ENCODE measurements around the gene SLC25A46. TPM values are rescaled to one million over a fixed set of nuclear protein-coding genes. Genes with fewer than 3 reads are reported as not detected.
"Not testable (repeated sequence)": the region's sequence is repeated elsewhere in the genome, so short reads cannot be mapped to it uniquely, and the experiment has no call there.

Gene SLC25A46
- polyA plus RNA-seq (2013) = 40.6 TPM

- peak within 1 kb of the TSS; percentile 72 to 96 (median 93) for H3K4me3 ChIP-seq (ENCODE audit: control insufficient read depth in 1 of 7, extremely low read depth in 1 of 7, insufficient read depth in 4 of 7, low read depth in 2 of 7, low read length in 6 of 7)
- H3K9me3 ChIP-seq (ENCODE audit: control extremely low read depth in 1 of 5, control insufficient read depth in 4 of 5, insufficient read depth in 2 of 5, low read depth in 1 of 5, low read length in 4 of 5) = no peaks in the 10 kb centered on the region
- no peaks in the 10 kb centered on the region for H3K27me3 ChIP-seq (replicated peaks in 2 of 5; ENCODE audit: control insufficient read depth in 4 of 5, insufficient read depth in 5 of 5, low read length in 4 of 5)
- WGBS (ENCODE audit: insufficient coverage) = 0% methylated on average over 45 of the region's 62 CpGs
- H3K27ac ChIP-seq (ENCODE audit: insufficient read depth in 1 of 2, low read depth in 1 of 2, low read length in 2 of 2, poor library complexity in 1 of 2, severe bottlenecking in 2 of 2) = peak within 1 kb of the TSS; percentile 82 to 96
- peak; percentile 94 to 98 (median 97) for DNase-seq
- POLR2A ChIA-PET = interaction anchor here (0.6 kb wide), 1 partner anchor 19 kb away, joined by 3 read pairs; no protein-coding TSS in a partner anchor
- peaks cover 0 to 2% (median 0%) of the 10 kb centered on the region in 4 experiments for H3K36me3 ChIP-seq (ENCODE audit: control insufficient read depth in 4 of 4, insufficient read depth in 4 of 4, low read length in 3 of 4)
- CTCF ChIA-PET = no interaction called here
- peaks cover 7 to 13% (median 10%) of the 10 kb centered on the region in 4 experiments for H3K4me1 ChIP-seq (ENCODE audit: control extremely low read depth in 1 of 4, control insufficient read depth in 4 of 4, insufficient read depth in 4 of 4, low read length in 3 of 4)
These were observed at the start of gene SLC25A46 for GRCh38 chr5:110738812-110739651. SLC25A46 (plus strand) TSS chr5:110739007; CDS start chr5:110739120, 113 bp downstream.

- H3K27ac ChIP-seq (ENCODE audit: insufficient read depth in 1 of 2, low read depth in 1 of 2, low read length in 2 of 2, poor library complexity in 1 of 2, severe bottlenecking in 2 of 2); DNase-seq; H3K27me3 ChIP-seq (replicated peaks in 2 of 5; ENCODE audit: control insufficient read depth in 4 of 5, insufficient read depth in 5 of 5, low read length in 4 of 5); H3K4me3 ChIP-seq (ENCODE audit: control insufficient read depth in 1 of 7, extremely low read depth in 1 of 7, insufficient read depth in 4 of 7, low read depth in 2 of 7, low read length in 6 of 7); CTCF ChIA-PET; POLR2A ChIA-PET; H3K4me1 ChIP-seq (ENCODE audit: control extremely low read depth in 1 of 4, control insufficient read depth in 4 of 4, insufficient read depth in 4 of 4, low read length in 3 of 4); H3K9me3 ChIP-seq (ENCODE audit: control extremely low read depth in 1 of 5, control insufficient read depth in 4 of 5, insufficient read depth in 2 of 5, low read depth in 1 of 5, low read length in 4 of 5); H3K36me3 ChIP-seq (ENCODE audit: control insufficient read depth in 4 of 4, insufficient read depth in 4 of 4, low read length in 3 of 4): not testable (repeated sequence)
- no CpG with 5 or more reads among the region's 1 CpG for WGBS (ENCODE audit: insufficient coverage)
These were observed 48.2 kb upstream of the SLC25A46 start for GRCh38 chr5:110690587-110690986.

GRCh38 chr5:110692669-110693068, 46.1 kb upstream of the SLC25A46 start:
- H3K27me3 ChIP-seq (replicated peaks in 2 of 5; ENCODE audit: control insufficient read depth in 4 of 5, insufficient read depth in 5 of 5, low read length in 4 of 5); H3K27ac ChIP-seq (ENCODE audit: insufficient read depth in 1 of 2, low read depth in 1 of 2, low read length in 2 of 2, poor library complexity in 1 of 2, severe bottlenecking in 2 of 2); H3K4me3 ChIP-seq (ENCODE audit: control insufficient read depth in 1 of 7, extremely low read depth in 1 of 7, insufficient read depth in 4 of 7, low read depth in 2 of 7, low read length in 6 of 7); DNase-seq; H3K36me3 ChIP-seq (ENCODE audit: control insufficient read depth in 4 of 4, insufficient read depth in 4 of 4, low read length in 3 of 4); H3K9me3 ChIP-seq (ENCODE audit: control extremely low read depth in 1 of 5, control insufficient read depth in 4 of 5, insufficient read depth in 2 of 5, low read depth in 1 of 5, low read length in 4 of 5); POLR2A ChIA-PET; H3K4me1 ChIP-seq (ENCODE audit: control extremely low read depth in 1 of 4, control insufficient read depth in 4 of 4, insufficient read depth in 4 of 4, low read length in 3 of 4); CTCF ChIA-PET: not testable (repeated sequence)
- WGBS (ENCODE audit: insufficient coverage) = 92% methylated on average over 5 of the region's 5 CpGs

GRCh38 chr5:110702300-110702699, 36.5 kb upstream of the SLC25A46 start:
- Histone ChIP-seq H3K27ac (ENCODE audit: insufficient read depth in 1 of 2, low read depth in 1 of 2, low read length in 2 of 2, poor library complexity in 1 of 2, severe bottlenecking in 2 of 2) (no peak overlapping the region), H3K9me3 (ENCODE audit: control extremely low read depth in 1 of 5, control insufficient read depth in 4 of 5, insufficient read depth in 2 of 5, low read depth in 1 of 5, low read length in 4 of 5) (peaks cover 0 to 3% (median 0%) of the 10 kb centered on the region in 5 experiments), H3K36me3 (ENCODE audit: control insufficient read depth in 4 of 4, insufficient read depth in 4 of 4, low read length in 3 of 4) (no peaks in the 10 kb centered on the region), H3K4me3 (ENCODE audit: control insufficient read depth in 1 of 7, extremely low read depth in 1 of 7, insufficient read depth in 4 of 7, low read depth in 2 of 7, low read length in 6 of 7) (no peak overlapping the region), H3K4me1 (ENCODE audit: control extremely low read depth in 1 of 4, control insufficient read depth in 4 of 4, insufficient read depth in 4 of 4, low read length in 3 of 4) (no peaks in the 10 kb centered on the region), H3K27me3 (replicated peaks in 2 of 5; ENCODE audit: control insufficient read depth in 4 of 5, insufficient read depth in 5 of 5, low read length in 4 of 5) (no peaks in the 10 kb centered on the region)
- ChIA-PET CTCF (no interaction called here), POLR2A (interaction anchor here (0.8 kb wide), 1 partner anchor 10 kb away, joined by 3 read pairs; no protein-coding TSS in a partner anchor)
- no peak for DNase-seq
- WGBS (ENCODE audit: insufficient coverage) = no CpG with 5 or more reads among the region's 1 CpG

- no peak overlapping the region for H3K27ac ChIP-seq (ENCODE audit: insufficient read depth in 1 of 2, low read depth in 1 of 2, low read length in 2 of 2, poor library complexity in 1 of 2, severe bottlenecking in 2 of 2)
- ChIA-PET CTCF (no interaction called here), POLR2A (interaction anchor here (0.8 kb wide), 1 partner anchor 9 kb away, joined by 3 read pairs; no protein-coding TSS in a partner anchor)
- H3K9me3 ChIP-seq (ENCODE audit: control extremely low read depth in 1 of 5, control insufficient read depth in 4 of 5, insufficient read depth in 2 of 5, low read depth in 1 of 5, low read length in 4 of 5) = peaks cover 0 to 3% (median 0%) of the 10 kb centered on the region in 5 experiments
- H3K36me3 ChIP-seq (ENCODE audit: control insufficient read depth in 4 of 4, insufficient read depth in 4 of 4, low read length in 3 of 4) = no peaks in the 10 kb centered on the region
- WGBS (ENCODE audit: insufficient coverage) = 100% methylated on average over 1 of the region's 3 CpGs
- H3K4me3 ChIP-seq (ENCODE audit: control insufficient read depth in 1 of 7, extremely low read depth in 1 of 7, insufficient read depth in 4 of 7, low read depth in 2 of 7, low read length in 6 of 7) = no peak overlapping the region
- H3K4me1 ChIP-seq (ENCODE audit: control extremely low read depth in 1 of 4, control insufficient read depth in 4 of 4, insufficient read depth in 4 of 4, low read length in 3 of 4) = no peaks in the 10 kb centered on the region
- H3K27me3 ChIP-seq (replicated peaks in 2 of 5; ENCODE audit: control insufficient read depth in 4 of 5, insufficient read depth in 5 of 5, low read length in 4 of 5) = no peaks in the 10 kb centered on the region
- no peak for DNase-seq
These were observed 36.1 kb upstream of the SLC25A46 start for GRCh38 chr5:110702704-110703103.

GRCh38 chr5:110703481-110703880, 35.3 kb upstream of the SLC25A46 start:
- Histone ChIP-seq H3K9me3 (ENCODE audit: control extremely low read depth in 1 of 5, control insufficient read depth in 4 of 5, insufficient read depth in 2 of 5, low read depth in 1 of 5, low read length in 4 of 5) (peaks cover 0 to 3% (median 0%) of the 10 kb centered on the region in 5 experiments), H3K27ac (ENCODE audit: insufficient read depth in 1 of 2, low read depth in 1 of 2, low read length in 2 of 2, poor library complexity in 1 of 2, severe bottlenecking in 2 of 2) (no peak overlapping the region), H3K4me1 (ENCODE audit: control extremely low read depth in 1 of 4, control insufficient read depth in 4 of 4, insufficient read depth in 4 of 4, low read length in 3 of 4) (no peaks in the 10 kb centered on the region), H3K27me3 (replicated peaks in 2 of 5; ENCODE audit: control insufficient read depth in 4 of 5, insufficient read depth in 5 of 5, low read length in 4 of 5) (no peaks in the 10 kb centered on the region), H3K36me3 (ENCODE audit: control insufficient read depth in 4 of 4, insufficient read depth in 4 of 4, low read length in 3 of 4) (no peaks in the 10 kb centered on the region), H3K4me3 (ENCODE audit: control insufficient read depth in 1 of 7, extremely low read depth in 1 of 7, insufficient read depth in 4 of 7, low read depth in 2 of 7, low read length in 6 of 7) (no peak overlapping the region)
- CTCF ChIA-PET = no interaction called here
- no peak for DNase-seq
- POLR2A ChIA-PET = no interaction called here
- no CpG with 5 or more reads among the region's 2 CpGs for WGBS (ENCODE audit: insufficient coverage)

GRCh38 chr5:110705349-110705748, 33.5 kb upstream of the SLC25A46 start:
- CTCF ChIA-PET = no interaction called here
- H3K4me1 ChIP-seq (ENCODE audit: control extremely low read depth in 1 of 4, control insufficient read depth in 4 of 4, insufficient read depth in 4 of 4, low read length in 3 of 4) = no peaks in the 10 kb centered on the region

More at GRCh38 chr5:110705349-110705748, 33.5 kb upstream of the SLC25A46 start:
- Histone ChIP-seq H3K4me3 (ENCODE audit: control insufficient read depth in 1 of 7, extremely low read depth in 1 of 7, insufficient read depth in 4 of 7, low read depth in 2 of 7, low read length in 6 of 7) (no peak overlapping the region), H3K27me3 (replicated peaks in 2 of 5; ENCODE audit: control insufficient read depth in 4 of 5, insufficient read depth in 5 of 5, low read length in 4 of 5) (no peaks in the 10 kb centered on the region), H3K9me3 (ENCODE audit: control extremely low read depth in 1 of 5, control insufficient read depth in 4 of 5, insufficient read depth in 2 of 5, low read depth in 1 of 5, low read length in 4 of 5) (peaks cover 0 to 3% (median 0%) of the 10 kb centered on the region in 5 experiments), H3K36me3 (ENCODE audit: control insufficient read depth in 4 of 4, insufficient read depth in 4 of 4, low read length in 3 of 4) (no peaks in the 10 kb centered on the region), H3K27ac (ENCODE audit: insufficient read depth in 1 of 2, low read depth in 1 of 2, low read length in 2 of 2, poor library complexity in 1 of 2, severe bottlenecking in 2 of 2) (no peak overlapping the region)
- POLR2A ChIA-PET = no interaction called here
- DNase-seq = no peak

Measured in common myeloid progenitor, CD34-positive (primary cell).